ENCODE results near the gene TRAPPC14. TPM values are rescaled to one million over a fixed set of nuclear protein-coding genes. Genes with fewer than 3 reads are reported as not detected.

TRAPPC14 gene
- total RNA-seq, 4 donors from 2014 or later, result 6.9 to 36.9 (median 12.7) TPM

GRCh38 chr7:100119072-100119969, 39.2 kb downstream of the TRAPPC14 start, which contains the start of the genes CNPY4 and TAF6:
CNPY4 (plus strand) TSS chr7:100119634; CDS start chr7:100119745, 111 bp downstream.
TAF6 (minus strand) TSS chr7:100119358; CDS start chr7:100114209, 5,149 bp downstream.
- WGBS, 2 donors, result 0 to 1% methylated on average over 42 to 48 of the region's 49 CpGs
- Histone ChIP-seq H3K36me3 (peaks cover 0 to 36% (median 0%) of the 10 kb centered on the region in 3 donors), H3K4me3 (peak within 1 kb of the TSS; percentile 61 to 85 (median 69)), H3K9me3 (no peaks in the 10 kb centered on the region), H3K27me3 (no peaks in the 10 kb centered on the region), H3K4me1 (peaks cover 0 to 29% (median 16%) of the 10 kb centered on the region in 4 donors), H3K27ac (peak within 1 kb of the TSS; percentile 79 to 91 (median 84))
- DNase-seq (ENCODE audit: low spot score in 2 of 2), result peak; percentile 88 to 91
- TF ChIP-seq POLR2A (IDR thresholded peaks at IDR 0.05) (peak; percentile 35 to 56), EP300 (IDR thresholded peaks at IDR 0.05) (peak; percentile 81 to 87), CTCF (IDR thresholded peaks at IDR 0.05) (peak in 2 of 5 experiments; percentile 29 to 65)

- TF ChIP-seq CTCF (IDR thresholded peaks at IDR 0.05) (no peak), POLR2A (IDR thresholded peaks at IDR 0.05) (no peak), EP300 (IDR thresholded peaks at IDR 0.05) (no peak)
- DNase-seq (ENCODE audit: low spot score in 2 of 2), result no peak
- 19 to 22% methylated on average over 16 to 18 of the region's 18 CpGs for WGBS, 2 donors
- H3K27me3 ChIP-seq, result no peaks in the 10 kb centered on the region
- peaks cover 0 to 29% (median 16%) of the 10 kb centered on the region in 4 donors for H3K4me1 ChIP-seq
- peak overlapping the region; percentile 61 to 85 (median 69) for H3K4me3 ChIP-seq
- H3K9me3 ChIP-seq, result no peaks in the 10 kb centered on the region
- peaks cover 0 to 36% (median 0%) of the 10 kb centered on the region in 3 donors for H3K36me3 ChIP-seq
- H3K27ac ChIP-seq, result peak overlapping the region; percentile 79 to 91 (median 84)
Measured at GRCh38 chr7:100118388-100119071, 40.0 kb downstream of the TRAPPC14 start.

- WGBS, 2 donors, result 93 to 95% methylated on average over 7 of the region's 7 CpGs
- no peak for TF ChIP-seq EP300 (IDR thresholded peaks at IDR 0.05)
- no peak for TF ChIP-seq CTCF (IDR thresholded peaks at IDR 0.05)
- no peak for TF ChIP-seq POLR2A (IDR thresholded peaks at IDR 0.05)
- H3K4me1 ChIP-seq, result peaks cover 0 to 15% (median 8%) of the 10 kb centered on the region in 4 donors
- peaks cover 0 to 55% (median 8%) of the 10 kb centered on the region in 3 donors for H3K36me3 ChIP-seq
- H3K27ac ChIP-seq, result no peak overlapping the region
- no peak overlapping the region for H3K4me3 ChIP-seq
- H3K9me3 ChIP-seq, result no peaks in the 10 kb centered on the region
- H3K27me3 ChIP-seq, result no peaks in the 10 kb centered on the region
- DNase-seq (ENCODE audit: low spot score in 2 of 2), result no peak
Measured at GRCh38 chr7:100115026-100115425, 43.5 kb downstream of the TRAPPC14 start.

GRCh38 chr7:100111914-100112313, 46.6 kb downstream of the TRAPPC14 start:
- no peaks in the 10 kb centered on the region for H3K27me3 ChIP-seq
- H3K4me1 ChIP-seq, result no peaks in the 10 kb centered on the region
- TF ChIP-seq EP300 (IDR thresholded peaks at IDR 0.05) (no peak), CTCF (IDR thresholded peaks at IDR 0.05) (no peak), POLR2A (IDR thresholded peaks at IDR 0.05) (no peak)
- H3K9me3 ChIP-seq, result no peaks in the 10 kb centered on the region
- H3K4me3 ChIP-seq, result no peak overlapping the region
- no peak for DNase-seq (ENCODE audit: low spot score in 2 of 2)
- no peak overlapping the region for H3K27ac ChIP-seq
- peaks cover 0 to 86% (median 18%) of the 10 kb centered on the region in 3 donors for H3K36me3 ChIP-seq
- 79 to 86% methylated on average over 12 to 13 of the region's 13 CpGs for WGBS, 2 donors

Measured in tibial nerve (tissue), 4 donors.